Type B pancreatic cell (in vitro differentiated cells): Measurements from ENCODE around the gene ZFP69B. TPM values are rescaled to one million over a fixed set of nuclear protein-coding genes. Genes with fewer than 3 reads are reported as not detected.
"Not testable (repeated sequence)": the region's sequence is repeated elsewhere in the genome, so short reads cannot be mapped to it uniquely, and the experiment has no call there.

Experiments
- DNase-seq: peaks from one replicate; pipeline ENCODE4 v3.0.0; 2021; ENCODE audit warnings: mixed read lengths; ENCODE audit not compliant: unreplicated experiment; ENCODE audit errors: extremely low spot score
- H3K27ac Mint-ChIP-seq: 2 replicates; pipeline ENCODE4 v1.8.0; 2021; ENCODE audit warnings: mild to moderate bottlenecking, mixed read lengths
- H3K27me3 Mint-ChIP-seq: 2 replicates; pipeline ENCODE4 v1.8.0; 2021; ENCODE audit warnings: mixed read lengths
- H3K36me3 Mint-ChIP-seq: 2 replicates; pipeline ENCODE4 v1.8.0; 2021; ENCODE audit warnings: mixed read lengths
- H3K4me1 Mint-ChIP-seq: one replicate; pipeline ENCODE4 v1.8.0; 2021; ENCODE audit warnings: mixed read lengths; ENCODE audit not compliant: unreplicated experiment
- H3K4me3 Mint-ChIP-seq: 2 replicates; pipeline ENCODE4 v1.8.0; 2021; ENCODE audit warnings: mild to moderate bottlenecking, mixed read lengths
- H3K9me3 Mint-ChIP-seq: 2 replicates; pipeline ENCODE4 v1.8.0; 2021; ENCODE audit warnings: mixed read lengths
- total RNA-seq: library from RNA; stranded (reverse); gene quantifications from 2 replicates; pipeline ENCODE4 v1.2.1, GENCODE V29; 2021; ENCODE audit warnings: low replicate concordance
- TF ChIP-seq, protein P1 (sequence below): fragments of 200-600 bp; sonication (generic); conservative IDR thresholded peaks from 2 replicates; pipeline ENCODE4 v1.5.0; 2021; ENCODE audit warnings: antibody characterized with exemption, mild to moderate bottlenecking

Gene ZFP69B
- total RNA-seq, 1 donor from 2014 or later, result 9.5 TPM

DNA sequence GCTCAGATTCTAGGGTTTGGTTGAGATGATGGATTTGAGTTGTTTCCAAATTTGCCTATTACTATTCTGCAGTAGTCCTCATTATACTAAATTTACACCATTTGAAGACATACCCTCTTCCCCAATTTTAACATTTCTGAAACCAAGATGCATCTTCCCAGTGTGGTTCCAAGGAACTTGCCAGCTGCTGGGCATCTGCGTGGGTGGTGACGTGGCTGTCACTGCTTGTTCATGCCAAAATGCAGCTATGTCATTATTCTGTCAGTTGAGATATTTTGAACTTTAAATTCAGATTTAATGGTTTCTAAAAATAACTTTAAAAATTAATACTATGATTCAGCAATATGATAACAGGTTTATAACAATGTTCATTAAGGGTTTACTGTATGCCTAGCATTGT lies 28.0 kb downstream of the ZFP69B start:
- no peaks in the 10 kb centered on the region for H3K27me3 Mint-ChIP-seq
- peak overlapping the region; percentile 92 for H3K4me3 Mint-ChIP-seq
- H3K36me3 Mint-ChIP-seq, result peaks cover 28% of the 10 kb centered on the region
- H3K4me1 Mint-ChIP-seq, result peaks cover 11% of the 10 kb centered on the region
- peaks cover 6% of the 10 kb centered on the region for H3K9me3 Mint-ChIP-seq
- TF ChIP-seq, protein P1, sequence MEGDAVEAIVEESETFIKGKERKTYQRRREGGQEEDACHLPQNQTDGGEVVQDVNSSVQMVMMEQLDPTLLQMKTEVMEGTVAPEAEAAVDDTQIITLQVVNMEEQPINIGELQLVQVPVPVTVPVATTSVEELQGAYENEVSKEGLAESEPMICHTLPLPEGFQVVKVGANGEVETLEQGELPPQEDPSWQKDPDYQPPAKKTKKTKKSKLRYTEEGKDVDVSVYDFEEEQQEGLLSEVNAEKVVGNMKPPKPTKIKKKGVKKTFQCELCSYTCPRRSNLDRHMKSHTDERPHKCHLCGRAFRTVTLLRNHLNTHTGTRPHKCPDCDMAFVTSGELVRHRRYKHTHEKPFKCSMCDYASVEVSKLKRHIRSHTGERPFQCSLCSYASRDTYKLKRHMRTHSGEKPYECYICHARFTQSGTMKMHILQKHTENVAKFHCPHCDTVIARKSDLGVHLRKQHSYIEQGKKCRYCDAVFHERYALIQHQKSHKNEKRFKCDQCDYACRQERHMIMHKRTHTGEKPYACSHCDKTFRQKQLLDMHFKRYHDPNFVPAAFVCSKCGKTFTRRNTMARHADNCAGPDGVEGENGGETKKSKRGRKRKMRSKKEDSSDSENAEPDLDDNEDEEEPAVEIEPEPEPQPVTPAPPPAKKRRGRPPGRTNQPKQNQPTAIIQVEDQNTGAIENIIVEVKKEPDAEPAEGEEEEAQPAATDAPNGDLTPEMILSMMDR, result no peak
- no peak for DNase-seq
- no peak overlapping the region for H3K27ac Mint-ChIP-seq

DNA sequence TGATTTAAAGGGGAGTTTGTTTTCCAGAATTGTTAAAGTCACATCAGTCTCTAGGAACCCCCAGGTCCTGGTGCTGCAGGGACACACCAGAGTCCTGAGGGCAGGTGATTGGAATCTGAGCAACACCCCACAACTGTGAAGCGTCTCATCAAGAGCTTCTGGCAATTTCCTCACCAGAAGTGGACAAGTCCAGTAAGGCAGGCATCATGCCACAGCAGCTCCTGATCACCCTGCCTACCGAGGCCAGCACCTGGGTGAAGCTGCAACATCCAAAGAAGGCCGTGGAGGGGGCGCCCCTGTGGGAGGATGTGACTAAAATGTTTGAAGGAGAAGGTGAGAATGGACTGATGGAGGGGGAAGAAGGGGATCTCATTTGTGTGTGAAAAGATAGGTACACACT lies 28.9 kb downstream of the ZFP69B start:
- no peak for DNase-seq
- Mint-ChIP-seq H3K4me3 (peak overlapping the region; percentile 48), H3K27ac (no peak overlapping the region), H3K36me3 (peaks cover 31% of the 10 kb centered on the region), H3K4me1 (peaks cover 11% of the 10 kb centered on the region), H3K27me3 (no peaks in the 10 kb centered on the region), H3K9me3 (peaks cover 6% of the 10 kb centered on the region)
- TF ChIP-seq, protein P1, result no peak

DNA sequence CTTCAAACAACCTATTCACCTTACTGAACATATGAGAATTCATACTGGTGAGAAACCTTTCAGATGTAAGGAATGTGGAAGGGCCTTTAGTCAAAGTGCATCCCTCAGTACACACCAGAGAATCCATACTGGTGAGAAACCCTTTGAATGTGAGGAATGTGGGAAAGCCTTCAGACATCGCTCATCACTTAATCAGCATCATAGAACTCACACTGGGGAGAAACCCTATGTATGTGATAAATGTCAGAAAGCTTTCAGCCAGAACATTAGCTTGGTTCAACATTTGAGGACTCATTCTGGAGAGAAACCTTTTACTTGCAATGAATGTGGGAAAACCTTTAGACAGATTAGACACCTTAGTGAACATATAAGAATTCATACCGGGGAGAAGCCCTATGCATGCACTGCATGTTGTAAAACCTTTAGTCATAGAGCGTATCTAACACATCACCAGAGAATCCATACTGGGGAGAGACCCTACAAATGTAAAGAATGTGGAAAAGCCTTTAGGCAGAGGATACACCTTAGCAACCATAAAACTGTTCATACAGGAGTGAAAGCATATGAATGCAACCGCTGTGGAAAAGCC lies 45.1 kb downstream of the ZFP69B start:
- H3K27ac Mint-ChIP-seq, result no peak overlapping the region

DNA sequence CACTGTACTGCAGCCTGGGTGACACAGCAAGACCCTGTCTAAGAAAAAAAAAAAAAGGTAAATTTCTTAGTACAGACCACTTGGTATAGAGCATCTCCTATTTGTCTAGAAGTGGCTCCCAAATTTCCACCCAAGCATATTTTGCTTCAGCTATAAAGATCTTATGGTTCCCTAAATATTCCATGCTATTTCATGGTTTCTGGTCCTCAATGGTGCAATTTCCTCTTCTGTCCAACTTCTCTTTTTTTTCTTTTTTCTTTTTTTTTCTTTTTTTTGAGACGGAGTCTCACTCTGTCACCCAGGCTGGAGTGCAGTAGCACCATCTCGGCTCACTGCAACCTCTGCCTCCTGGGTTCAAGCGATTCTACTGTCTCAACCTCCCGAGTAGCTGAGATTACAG lies 52.4 kb downstream of the ZFP69B start:
- not testable (repeated sequence) for H3K4me1 Mint-ChIP-seq, H3K27ac Mint-ChIP-seq, H3K4me3 Mint-ChIP-seq, DNase-seq, H3K27me3 Mint-ChIP-seq
- Mint-ChIP-seq H3K36me3 (peaks cover 52% of the 10 kb centered on the region), H3K9me3 (peaks cover 33% of the 10 kb centered on the region)

More for the DNA sequence above, 45.1 kb downstream of the ZFP69B start:
- Mint-ChIP-seq H3K36me3 (peaks cover 67% of the 10 kb centered on the region), H3K27me3 (no peaks in the 10 kb centered on the region), H3K4me3 (no peak overlapping the region), H3K4me1 (no peaks in the 10 kb centered on the region), H3K9me3 (peaks cover 38% of the 10 kb centered on the region)
- no peak for DNase-seq
- TF ChIP-seq, protein P1, result no peak

DNA sequence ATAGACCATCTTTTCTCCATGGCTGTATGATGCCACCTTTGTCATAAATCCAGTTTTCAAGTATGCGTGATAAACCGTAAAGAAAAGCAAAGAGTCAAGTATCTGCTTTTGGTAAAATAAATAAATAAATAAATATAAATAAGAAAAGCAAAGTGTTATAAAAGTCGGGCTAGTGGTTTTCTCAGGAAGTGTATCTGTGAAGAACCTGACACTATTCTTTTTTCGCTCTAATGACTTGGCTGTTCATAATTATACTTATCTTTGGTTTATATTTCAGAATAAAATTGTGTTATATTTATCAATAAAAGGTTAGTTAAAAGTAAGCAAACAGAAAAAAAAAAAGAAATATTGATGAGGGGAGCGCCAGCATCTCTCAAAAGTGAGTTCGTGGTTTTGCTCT lies 57.7 kb downstream of the ZFP69B start:
- Mint-ChIP-seq H3K27me3 (no peaks in the 10 kb centered on the region), H3K4me1 (peaks cover 9% of the 10 kb centered on the region), H3K36me3 (peaks cover 41% of the 10 kb centered on the region), H3K27ac (peak overlapping the region; percentile 72), H3K9me3 (peaks cover 21% of the 10 kb centered on the region), H3K4me3 (peak overlapping the region; percentile 85)
- TF ChIP-seq, protein P1, result no peak
- DNase-seq, result no peak

DNA sequence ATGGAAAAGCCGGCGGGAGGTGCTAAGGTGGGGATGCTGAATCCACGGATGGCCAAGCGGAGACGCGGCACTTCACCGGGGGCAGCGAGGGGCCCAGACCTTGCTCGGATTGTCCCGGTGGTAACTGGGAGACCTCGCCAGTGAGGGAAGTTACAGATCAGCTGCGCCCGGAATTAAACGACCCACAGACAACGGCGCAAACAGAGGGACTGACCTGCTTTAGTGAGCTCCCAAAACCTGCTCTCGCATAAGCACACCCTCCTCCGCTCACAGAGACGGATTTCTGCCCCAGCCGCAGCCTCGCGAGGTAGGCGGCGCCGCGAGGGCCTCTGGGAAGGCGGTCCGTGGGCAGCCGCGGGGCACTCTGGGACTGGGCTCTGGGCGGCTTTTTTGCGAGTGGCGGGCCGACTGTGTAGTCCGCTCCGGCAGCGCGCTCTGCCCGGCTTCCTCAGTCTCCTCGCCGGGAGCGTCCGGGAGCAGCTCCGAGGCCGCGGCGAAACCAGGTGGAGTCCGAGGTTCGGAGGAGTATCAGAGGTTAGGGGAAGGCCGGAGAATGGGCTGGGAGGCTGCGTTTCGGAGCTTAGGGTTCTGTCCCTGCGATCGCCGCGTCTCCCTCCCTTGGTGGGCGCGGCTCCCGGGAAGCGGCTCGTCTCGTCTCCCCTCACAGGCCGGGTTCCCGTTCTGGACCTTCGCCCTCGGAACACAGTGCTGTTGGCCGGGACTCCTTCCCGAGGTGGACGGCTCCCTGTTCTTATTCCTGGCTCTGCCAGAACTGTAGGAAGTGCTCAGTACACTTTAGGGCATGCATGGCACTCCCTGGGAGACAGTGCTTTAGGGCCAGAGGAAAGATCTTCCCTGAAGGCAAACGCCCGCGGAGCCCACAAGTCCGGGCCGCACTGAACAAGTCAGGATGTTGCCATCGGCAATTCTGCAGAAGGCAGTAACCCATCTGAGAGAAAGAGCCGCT lies 58.4 kb downstream of the ZFP69B start, which contains the start of gene EXO5:
EXO5 (plus strand) TSS at position 393 of the 967 bp plus-strand sequence. CDS start 5,778 bp downstream, outside the sequence.
- Mint-ChIP-seq H3K27ac (peak within 1 kb of the TSS; percentile 72), H3K27me3 (no peaks in the 10 kb centered on the region), H3K9me3 (peaks cover 19% of the 10 kb centered on the region), H3K4me1 (peaks cover 9% of the 10 kb centered on the region), H3K36me3 (peaks cover 38% of the 10 kb centered on the region), H3K4me3 (peak within 1 kb of the TSS; percentile 85)
- peak; percentile 86 for DNase-seq
- TF ChIP-seq, protein P1, result no peak
